ENCODE measurements around the gene CMKLR1. TPM values are rescaled to one million over a fixed set of nuclear protein-coding genes. Genes with fewer than 3 reads are reported as not detected.

The CMKLR1 gene
- polyA plus RNA-seq, 1 donor from 2014 or later: 0.64 TPM

DNA sequence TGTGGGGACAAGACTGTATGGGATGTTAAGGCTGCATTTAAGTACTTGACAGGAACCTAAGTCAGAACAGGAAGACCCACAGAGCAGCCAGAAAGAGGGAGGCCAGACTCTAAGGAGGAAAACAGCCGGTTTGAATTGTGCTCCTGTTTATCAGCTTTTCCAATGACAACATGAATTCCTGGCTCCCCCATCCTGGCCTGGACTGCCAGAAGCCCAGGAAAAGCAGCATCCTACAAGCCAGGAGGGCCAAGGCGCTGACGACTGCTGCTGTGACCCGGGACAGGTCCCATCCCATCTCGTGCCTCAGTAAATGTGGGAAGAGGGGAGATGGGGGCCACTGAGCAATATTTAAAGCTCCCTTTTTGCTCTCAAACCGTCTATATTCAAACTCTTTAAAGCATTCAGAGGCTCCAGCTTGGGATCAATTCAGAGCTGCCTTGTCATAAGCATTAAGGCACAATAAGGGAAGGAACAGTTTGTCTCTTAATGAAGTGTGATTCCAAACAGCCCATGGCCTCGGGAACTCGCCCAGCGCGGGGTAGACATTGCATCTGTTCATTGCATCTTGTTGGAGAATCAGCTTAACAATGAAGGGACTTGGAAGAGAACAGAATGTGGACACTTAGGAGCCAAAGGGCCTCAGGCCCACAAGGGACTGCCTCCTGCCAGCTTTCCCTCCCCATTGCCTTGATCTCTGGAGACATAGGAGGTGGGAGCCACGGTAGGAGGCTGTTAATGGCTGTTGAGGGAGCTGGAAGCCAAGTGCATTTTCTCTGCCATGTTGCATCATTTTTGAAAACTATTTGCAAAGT lies 49.6 kb downstream of the CMKLR1 start:
- no peak overlapping the region for H3K4me3 Mint-ChIP-seq

DNA sequence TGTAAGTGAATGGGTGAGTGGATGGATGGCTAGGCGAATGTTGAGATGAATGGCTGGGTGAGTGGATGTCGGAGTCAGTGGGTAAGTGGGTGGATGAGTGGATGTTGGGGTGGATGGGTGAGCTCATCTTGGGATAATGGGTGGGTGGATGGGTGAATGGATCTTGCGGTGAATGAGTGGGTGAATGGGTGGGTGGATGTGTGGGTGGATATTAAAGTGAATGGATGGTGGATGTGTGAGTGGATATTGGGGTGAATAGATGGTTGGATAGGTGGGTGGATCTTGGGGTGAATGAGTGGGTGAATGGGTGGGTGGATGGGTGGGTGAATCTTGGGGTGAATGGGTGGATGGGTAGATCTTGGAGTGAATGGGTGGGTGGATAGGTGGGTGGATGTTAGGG lies 51.9 kb downstream of the CMKLR1 start:
- Mint-ChIP-seq H3K4me3 (no peak overlapping the region), H3K4me1 (peaks cover 0 to 14% (median 6%) of the 10 kb centered on the region in 3 donors), H3K27ac (no peak overlapping the region), H3K9me3 (peaks cover 0 to 7% (median 0%) of the 10 kb centered on the region in 3 donors), H3K36me3 (no peaks in the 10 kb centered on the region), H3K27me3 (peaks cover 17% of the 10 kb centered on the region)

More for the DNA sequence above, 49.6 kb downstream of the CMKLR1 start:
- H3K9me3 Mint-ChIP-seq: peaks cover 0 to 7% (median 0%) of the 10 kb centered on the region in 3 donors
- peaks cover 8% of the 10 kb centered on the region for H3K27me3 Mint-ChIP-seq
- peaks cover 0 to 7% (median 1%) of the 10 kb centered on the region in 3 donors for H3K4me1 Mint-ChIP-seq
- no peaks in the 10 kb centered on the region for H3K36me3 Mint-ChIP-seq
- H3K27ac Mint-ChIP-seq: peak overlapping the region in 1 of 3 donors; percentile 78

DNA sequence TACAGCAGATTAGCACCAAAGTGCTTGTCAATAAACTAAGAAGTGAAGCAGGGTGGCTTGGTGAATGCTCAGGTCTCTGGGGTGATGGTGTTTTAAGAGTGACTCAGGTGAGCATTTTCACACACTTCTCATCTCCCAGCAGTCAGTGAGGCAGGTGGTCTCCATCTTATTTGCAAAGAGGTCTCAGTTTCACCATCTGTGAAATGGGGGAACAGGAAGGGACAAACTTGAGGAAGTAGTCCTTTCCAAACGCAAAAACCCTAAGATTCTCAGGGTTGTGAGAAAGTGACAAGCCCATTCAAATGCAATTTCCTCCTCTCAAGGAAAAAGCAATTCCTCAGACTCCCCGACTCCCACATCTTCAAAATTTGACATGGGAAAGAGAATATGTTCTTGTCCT lies 54.1 kb downstream of the CMKLR1 start:
- no peak overlapping the region for H3K27ac Mint-ChIP-seq
- H3K27me3 Mint-ChIP-seq: peaks cover 22% of the 10 kb centered on the region
- H3K9me3 Mint-ChIP-seq: no peaks in the 10 kb centered on the region
- no peak overlapping the region for H3K4me3 Mint-ChIP-seq
- peaks cover 0 to 14% (median 6%) of the 10 kb centered on the region in 3 donors for H3K4me1 Mint-ChIP-seq
- no peaks in the 10 kb centered on the region for H3K36me3 Mint-ChIP-seq

DNA sequence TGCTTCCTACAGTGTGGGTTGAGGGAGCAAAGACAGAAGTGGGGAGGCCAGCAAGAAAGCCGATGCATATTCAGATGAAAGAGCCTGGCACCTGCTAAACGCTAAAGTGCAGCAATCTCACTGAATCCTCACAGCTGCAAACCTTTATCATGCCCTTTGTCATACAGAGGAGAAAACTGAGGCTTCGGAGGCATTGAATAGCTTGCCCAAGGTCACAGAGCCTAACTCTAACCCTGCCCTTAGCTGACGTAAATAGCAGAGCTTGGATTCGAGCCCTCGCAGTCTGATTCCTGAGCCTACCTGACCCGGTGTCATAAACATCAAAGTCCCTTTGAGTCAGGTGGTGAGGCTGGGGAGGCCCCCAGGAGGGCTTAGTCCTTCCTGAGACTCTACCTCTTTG lies 54.9 kb downstream of the CMKLR1 start:
- H3K4me3 Mint-ChIP-seq: no peak overlapping the region
- no peaks in the 10 kb centered on the region for H3K9me3 Mint-ChIP-seq
- peaks cover 29% of the 10 kb centered on the region for H3K27me3 Mint-ChIP-seq
- peaks cover 0 to 14% (median 6%) of the 10 kb centered on the region in 3 donors for H3K4me1 Mint-ChIP-seq
- no peaks in the 10 kb centered on the region for H3K36me3 Mint-ChIP-seq
- H3K27ac Mint-ChIP-seq: peak overlapping the region in 1 of 3 donors; percentile 75

DNA sequence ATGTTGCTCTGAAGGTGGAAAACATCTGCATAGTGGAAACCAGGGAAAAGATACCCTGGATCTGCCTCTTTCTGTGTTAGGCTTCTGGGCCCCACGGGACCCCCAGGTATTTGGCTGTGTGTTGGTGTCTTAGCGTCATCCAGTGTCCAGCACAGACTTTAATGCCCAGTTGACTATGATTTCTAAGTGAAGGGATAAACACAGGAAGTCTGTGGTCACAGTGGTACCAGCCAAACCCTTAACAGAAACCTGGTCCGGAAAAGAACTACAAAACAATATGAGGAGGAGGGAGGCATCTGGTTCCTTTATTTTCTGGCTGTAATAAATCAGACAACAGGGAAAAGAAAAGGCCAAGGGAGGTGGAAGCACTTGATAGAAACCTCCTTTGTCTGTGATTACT lies 56.4 kb downstream of the CMKLR1 start:
- no peak overlapping the region for H3K4me3 Mint-ChIP-seq
- no peaks in the 10 kb centered on the region for H3K36me3 Mint-ChIP-seq
- H3K27ac Mint-ChIP-seq: no peak overlapping the region
- H3K27me3 Mint-ChIP-seq: peaks cover 26% of the 10 kb centered on the region
- peaks cover 0 to 11% (median 5%) of the 10 kb centered on the region in 3 donors for H3K4me1 Mint-ChIP-seq
- no peaks in the 10 kb centered on the region for H3K9me3 Mint-ChIP-seq

DNA sequence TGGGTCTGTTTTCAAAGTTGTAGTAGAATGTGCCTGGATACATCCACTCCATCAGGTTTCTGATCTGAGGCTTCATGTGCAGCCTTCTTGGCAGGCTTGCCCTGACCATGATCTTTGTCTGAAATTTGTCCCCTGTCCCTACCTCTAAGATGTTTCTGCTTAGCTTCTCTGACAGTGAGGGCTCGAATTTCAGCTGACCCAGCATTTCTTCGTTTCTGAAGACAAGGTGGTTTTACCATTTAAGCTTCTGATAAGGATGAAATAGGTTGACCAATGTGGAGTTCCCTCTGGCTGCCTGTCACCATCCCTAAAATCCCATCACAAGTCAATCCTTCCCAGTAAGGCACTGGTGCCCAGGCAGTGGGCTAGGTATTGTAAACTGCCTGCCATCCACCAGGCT lies 57.0 kb downstream of the CMKLR1 start:
- H3K4me1 Mint-ChIP-seq: peaks cover 0 to 10% (median 5%) of the 10 kb centered on the region in 3 donors

DNA sequence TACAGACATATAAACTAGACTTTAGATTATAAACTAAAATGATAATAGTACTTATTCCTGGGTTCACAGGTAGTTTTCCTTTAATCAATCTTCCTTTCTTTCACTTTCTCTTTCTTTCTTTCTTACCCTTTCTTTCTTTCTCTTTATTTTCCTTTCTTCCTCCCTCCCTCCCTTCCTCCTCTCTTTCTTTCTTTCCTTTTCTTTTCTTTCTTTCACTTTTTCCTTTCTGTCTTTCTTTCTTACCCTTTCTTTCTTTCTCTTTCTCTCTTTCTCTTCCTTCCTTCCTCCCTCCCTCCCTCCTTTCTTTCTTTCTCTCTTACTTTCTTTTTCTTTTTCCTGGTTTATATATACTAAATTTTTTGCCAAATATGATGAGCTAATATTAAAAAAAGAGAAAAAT lies 61.5 kb downstream of the CMKLR1 start:
- peaks cover 0 to 5% (median 0%) of the 10 kb centered on the region in 3 donors for H3K9me3 Mint-ChIP-seq
- no peak overlapping the region for H3K27ac Mint-ChIP-seq
- peaks cover 0 to 3% (median 0%) of the 10 kb centered on the region in 3 donors for H3K4me1 Mint-ChIP-seq
- H3K36me3 Mint-ChIP-seq: no peaks in the 10 kb centered on the region
- H3K4me3 Mint-ChIP-seq: no peak overlapping the region
- peaks cover 15% of the 10 kb centered on the region for H3K27me3 Mint-ChIP-seq

More for the DNA sequence above, 57.0 kb downstream of the CMKLR1 start:
- Mint-ChIP-seq H3K27ac (no peak overlapping the region), H3K4me3 (no peak overlapping the region), H3K27me3 (peaks cover 26% of the 10 kb centered on the region), H3K9me3 (no peaks in the 10 kb centered on the region), H3K36me3 (no peaks in the 10 kb centered on the region)

DNA sequence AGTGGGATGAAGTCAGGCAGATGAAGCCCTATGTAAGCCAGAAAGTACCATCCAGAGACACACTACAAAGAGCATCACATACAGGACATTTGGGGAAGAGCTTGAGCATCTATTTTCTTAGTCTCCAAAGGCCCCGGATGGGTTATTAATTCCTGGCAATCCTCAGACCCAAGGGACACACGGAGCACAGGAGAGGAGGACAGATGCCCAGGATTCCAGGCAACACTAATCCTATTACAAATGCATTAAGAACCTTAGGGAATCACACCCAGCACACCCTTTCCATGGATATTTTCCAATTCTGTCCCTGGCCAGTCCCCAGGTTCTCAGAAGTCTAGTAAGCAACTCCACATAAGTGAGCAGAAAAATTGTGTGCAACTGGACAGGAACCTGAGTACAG lies 65.9 kb downstream of the CMKLR1 start:
- Mint-ChIP-seq H3K36me3 (no peaks in the 10 kb centered on the region), H3K9me3 (peaks cover 0 to 10% (median 0%) of the 10 kb centered on the region in 3 donors), H3K4me1 (peaks cover 0 to 2% (median 0%) of the 10 kb centered on the region in 3 donors), H3K4me3 (no peak overlapping the region), H3K27me3 (peaks cover 4% of the 10 kb centered on the region), H3K27ac (no peak overlapping the region)

DNA sequence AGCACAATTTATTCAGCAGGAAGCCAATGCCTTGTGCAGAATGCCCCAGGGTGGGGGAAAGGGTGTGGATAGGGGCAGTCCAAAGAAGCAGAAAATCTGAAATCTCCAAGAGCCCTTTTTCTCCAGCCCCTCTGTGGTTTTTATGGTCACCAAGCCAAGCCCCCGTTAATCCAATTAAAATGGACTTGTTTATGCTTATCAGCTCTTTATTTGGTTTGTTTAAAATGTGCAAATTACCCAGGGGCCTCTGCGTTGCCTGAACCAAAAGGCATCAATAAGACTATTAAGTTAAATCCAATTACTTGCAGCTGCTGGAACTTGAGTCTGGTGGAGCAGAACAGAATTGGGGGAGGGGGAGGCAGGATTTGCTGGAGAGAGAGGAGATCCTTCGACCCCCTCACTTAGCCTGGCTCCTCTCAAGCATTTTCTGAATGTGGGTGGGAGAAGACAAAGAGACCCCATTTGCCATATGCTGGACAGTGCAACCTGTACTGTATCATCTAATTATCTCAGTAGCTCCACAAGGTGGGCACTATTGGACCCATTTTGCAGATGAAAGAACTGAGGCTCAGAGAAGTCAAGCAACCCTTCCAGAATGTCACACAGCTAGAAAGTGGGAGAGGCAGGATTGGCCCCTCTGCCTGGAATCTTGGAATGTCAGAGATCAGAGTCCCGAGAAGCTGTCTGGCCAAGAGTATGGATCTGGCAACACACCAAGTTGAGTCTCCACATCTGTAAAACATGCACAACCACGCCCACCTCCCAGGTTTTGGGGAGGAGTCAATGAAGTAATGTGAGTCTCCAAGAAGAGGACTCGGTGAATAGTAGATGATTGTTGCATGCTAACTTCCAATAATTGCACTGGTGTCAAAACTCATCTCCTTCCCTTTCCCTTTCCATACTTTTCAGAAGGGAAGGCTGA lies 66.9 kb downstream of the CMKLR1 start:
- no peak overlapping the region for H3K27ac Mint-ChIP-seq
- no peaks in the 10 kb centered on the region for H3K36me3 Mint-ChIP-seq
- peaks cover 7% of the 10 kb centered on the region for H3K27me3 Mint-ChIP-seq
- no peak overlapping the region for H3K4me3 Mint-ChIP-seq
- peaks cover 0 to 2% (median 1%) of the 10 kb centered on the region in 3 donors for H3K4me1 Mint-ChIP-seq
- peaks cover 0 to 10% (median 0%) of the 10 kb centered on the region in 3 donors for H3K9me3 Mint-ChIP-seq

DNA sequence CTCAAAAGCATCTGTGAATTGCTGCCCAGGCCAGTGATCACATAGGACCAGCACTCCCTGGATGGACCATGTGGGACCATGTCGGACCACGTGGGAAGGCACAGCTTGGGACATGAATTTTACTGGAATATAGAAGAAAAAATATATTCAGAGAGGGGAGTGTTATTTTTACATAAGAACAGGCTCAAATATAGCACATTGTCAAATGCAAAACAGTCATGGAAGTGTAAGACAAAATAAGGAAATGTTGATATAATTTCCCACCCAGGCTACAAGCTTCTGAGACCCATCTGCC lies 68.3 kb downstream of the CMKLR1 start:
- H3K4me1 Mint-ChIP-seq: peaks cover 0 to 2% (median 1%) of the 10 kb centered on the region in 3 donors
- H3K4me3 Mint-ChIP-seq: no peak overlapping the region
- H3K27me3 Mint-ChIP-seq: peaks cover 13% of the 10 kb centered on the region

DNA sequence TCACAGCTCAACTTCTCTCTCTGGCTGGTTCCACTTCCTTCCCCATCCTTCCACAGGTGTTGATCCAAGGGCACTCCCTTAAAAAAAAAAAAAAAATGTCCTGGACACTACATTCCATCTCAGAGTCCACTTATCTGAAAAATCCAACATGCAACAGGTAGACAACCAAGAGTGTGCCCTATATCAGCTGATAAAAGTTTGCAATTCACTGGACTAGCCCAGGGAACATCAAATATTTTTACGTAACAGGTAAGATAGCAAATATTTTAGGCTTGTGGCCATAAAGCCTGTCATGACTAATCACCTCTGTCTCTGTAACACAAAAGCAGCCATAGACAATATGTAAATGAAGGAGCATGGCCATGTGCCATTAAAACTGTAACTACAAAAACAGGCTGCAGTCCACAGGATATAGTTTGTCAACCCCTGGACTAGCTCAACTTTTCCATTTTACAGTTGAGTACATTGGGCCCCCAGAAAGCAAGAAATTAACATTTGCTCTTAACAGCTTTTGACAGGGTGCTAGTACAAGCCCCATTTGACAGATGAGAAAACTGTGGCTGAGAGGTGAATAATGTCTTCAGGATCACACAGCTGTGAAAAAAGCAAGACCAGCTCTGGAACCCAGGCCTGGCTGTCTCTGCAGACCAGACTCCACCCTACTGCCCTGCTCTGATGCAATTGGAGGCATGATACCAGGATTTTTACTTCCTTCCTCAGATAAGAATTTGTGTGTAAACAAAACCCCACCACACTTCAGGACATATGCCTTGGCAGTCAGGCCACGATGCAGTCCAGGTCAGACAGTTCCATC lies 68.9 kb downstream of the CMKLR1 start:
- peak overlapping the region in 1 of 3 donors; percentile 59 for H3K27ac Mint-ChIP-seq
- H3K4me3 Mint-ChIP-seq: no peak overlapping the region
- peaks cover 0 to 2% (median 1%) of the 10 kb centered on the region in 3 donors for H3K4me1 Mint-ChIP-seq
- peaks cover 0 to 10% (median 2%) of the 10 kb centered on the region in 3 donors for H3K9me3 Mint-ChIP-seq
- no peaks in the 10 kb centered on the region for H3K36me3 Mint-ChIP-seq
- H3K27me3 Mint-ChIP-seq: peaks cover 13% of the 10 kb centered on the region

More for the DNA sequence above, 68.3 kb downstream of the CMKLR1 start:
- no peaks in the 10 kb centered on the region for H3K36me3 Mint-ChIP-seq
- H3K9me3 Mint-ChIP-seq: peaks cover 0 to 10% (median 2%) of the 10 kb centered on the region in 3 donors
- peak overlapping the region in 1 of 3 donors; percentile 59 for H3K27ac Mint-ChIP-seq

DNA sequence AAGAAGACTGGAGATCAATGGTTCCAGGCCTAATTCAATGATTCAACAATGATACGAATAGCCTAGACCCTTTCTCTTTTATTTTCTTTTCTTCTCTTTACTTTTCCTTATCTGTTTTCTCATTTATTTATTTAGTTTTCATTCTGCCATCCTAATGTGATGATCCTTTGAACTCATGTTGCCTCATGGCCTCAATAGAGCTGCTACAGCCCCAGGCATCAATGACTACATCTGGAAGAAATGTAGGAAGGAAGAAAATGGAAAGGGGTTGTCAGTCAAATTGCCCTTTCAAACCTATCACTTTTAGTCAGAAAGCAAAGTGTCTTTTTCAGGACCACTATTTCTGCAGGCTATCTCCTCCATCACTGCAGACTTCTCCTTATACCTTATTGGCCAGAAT lies 69.9 kb downstream of the CMKLR1 start:
- Mint-ChIP-seq H3K36me3 (no peaks in the 10 kb centered on the region), H3K27ac (no peak overlapping the region), H3K4me3 (no peak overlapping the region), H3K27me3 (peaks cover 15% of the 10 kb centered on the region), H3K9me3 (peaks cover 0 to 4% (median 2%) of the 10 kb centered on the region in 3 donors), H3K4me1 (peaks cover 0 to 2% (median 1%) of the 10 kb centered on the region in 3 donors)

DNA sequence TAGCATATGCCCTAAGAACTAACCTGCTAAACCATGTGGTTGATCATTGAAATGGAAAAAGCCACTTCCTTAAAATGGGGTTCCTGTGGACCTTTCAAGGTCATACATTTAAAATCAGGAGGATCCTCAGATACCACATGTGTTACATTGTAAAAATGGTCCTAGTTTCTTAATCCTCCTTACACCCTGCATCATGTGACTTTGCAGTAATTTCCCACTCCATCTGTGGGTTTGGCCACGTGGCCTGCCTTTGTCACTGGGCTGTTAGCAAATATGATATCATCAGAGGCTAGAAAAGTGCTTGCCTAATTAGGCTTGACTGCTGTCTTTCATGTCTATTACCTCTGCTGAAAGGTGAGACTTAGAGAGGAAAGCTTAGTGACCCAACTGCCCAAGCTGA lies 70.7 kb downstream of the CMKLR1 start:
- H3K4me1 Mint-ChIP-seq: peaks cover 0 to 2% (median 1%) of the 10 kb centered on the region in 3 donors

DNA sequence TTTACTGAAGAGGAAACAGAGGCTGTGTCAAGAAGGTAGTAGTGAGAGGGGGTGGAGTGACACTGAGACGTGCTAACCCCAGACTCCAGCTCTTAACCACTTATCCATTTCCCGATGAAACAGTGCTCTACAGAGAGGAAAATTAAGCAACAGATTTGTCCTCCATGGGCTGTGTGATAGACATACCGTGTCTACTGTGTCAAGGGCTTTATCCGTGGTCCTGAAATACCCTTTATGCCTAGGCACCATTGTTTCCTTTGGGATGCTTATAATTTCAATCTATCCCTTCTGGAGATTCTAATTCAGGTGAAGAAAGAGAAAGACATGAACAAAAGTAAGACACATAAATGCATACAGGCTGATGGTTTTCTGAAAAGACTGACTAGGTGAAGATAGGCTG lies 71.7 kb downstream of the CMKLR1 start:
- Mint-ChIP-seq H3K36me3 (no peaks in the 10 kb centered on the region), H3K9me3 (peaks cover 0 to 5% (median 4%) of the 10 kb centered on the region in 3 donors), H3K4me3 (no peak overlapping the region), H3K27me3 (peaks cover 14% of the 10 kb centered on the region), H3K4me1 (peaks cover 0 to 2% (median 1%) of the 10 kb centered on the region in 3 donors), H3K27ac (peak overlapping the region in 2 of 3 donors; percentile 8 to 79)

More for the DNA sequence above, 70.7 kb downstream of the CMKLR1 start:
- Mint-ChIP-seq H3K9me3 (peaks cover 0 to 4% (median 3%) of the 10 kb centered on the region in 3 donors), H3K4me3 (no peak overlapping the region), H3K27me3 (peaks cover 14% of the 10 kb centered on the region), H3K27ac (peak overlapping the region in 1 of 3 donors; percentile 79), H3K36me3 (no peaks in the 10 kb centered on the region)
